ENCODE measurements around the gene BRMS1. TPM values are rescaled to one million over a fixed set of nuclear protein-coding genes. Genes with fewer than 3 reads are reported as not detected.
A peak's percentile ranks its signal among the peaks of the same experiment; 100 is the strongest.

The BRMS1 gene
- total and polyA plus RNA-seq, 10 of the 15 experiments (the other 5 are each of a cell fraction or from before 2014, with no cell fraction given): 2.1 to 85.3 (median 48.5) TPM

GRCh38 chr11:66347425-66348276, 2.7 kb upstream of the BRMS1 start, which contains the start of gene B4GAT1 (continued):
- TF ChIP-seq ATF2 (IDR thresholded peaks at IDR 0.05; ENCODE audit: low read length) (no peak), ZNF687 (IDR thresholded peaks at IDR 0.05) (no peak), POLR2AphosphoS2 (IDR thresholded peaks at IDR 0.05; ENCODE audit: low read depth, low read length) (0 out of 2 replicates have a peak, but pooled peaks have one; percentile 54), MLLT1 (IDR thresholded peaks at IDR 0.05) (0 out of 2 replicates have a peak, but pooled peaks have one; percentile 16), NFYB (IDR thresholded peaks at IDR 0.05; ENCODE audit: insufficient read depth, low read depth, low read length) (no peak), IKZF2 (IDR thresholded peaks at IDR 0.05) (peak; percentile 38 to 69; a peak in 3 of 4 replicates), RELB (IDR thresholded peaks at IDR 0.05; ENCODE audit: low read depth) (no peak), LARP7 (IDR thresholded peaks at IDR 0.05) (peak; percentile 77; the same call in 1 of the 2 replicates), PRDM15 (CRISPR knock-in tag; IDR thresholded peaks at IDR 0.05) (no peak), MTA2 (IDR thresholded peaks at IDR 0.05; ENCODE audit: low read depth) (no peak), SUPT20H (IDR thresholded peaks at IDR 0.05; ENCODE audit: borderline replicate concordance, control insufficient read depth, low read depth, low read length) (no peak), TCF12 (IDR thresholded peaks at IDR 0.05; ENCODE audit: low read depth, low read length) (peak; percentile 62; the same call in 1 of the 2 replicates), HDGF (IDR thresholded peaks at IDR 0.05) (no peak), BCL11A (IDR thresholded peaks at IDR 0.05; ENCODE audit: low read depth, low read length) (no peak)

All from GM12878 (cell line).